Measurements from ENCODE around the gene TTC39A. TPM values are rescaled to one million over a fixed set of nuclear protein-coding genes. Genes with fewer than 3 reads are reported as not detected.

Gene TTC39A
- total RNA-seq, 4 donors from 2014 or later = 25.6 to 39.8 (median 30.7) TPM

GRCh38 chr1:51247499-51247898 lies 82.9 kb downstream of the TTC39A start:
- TF ChIP-seq CTCF (IDR thresholded peaks at IDR 0.05) = no peak
- TF ChIP-seq POLR2A (IDR thresholded peaks at IDR 0.05) = no peak
- no peaks in the 10 kb centered on the region for H3K9me3 ChIP-seq
- DNase-seq = no peak
- no peak overlapping the region for H3K4me3 ChIP-seq
- peaks cover 0 to 7% (median 0%) of the 10 kb centered on the region in 4 donors for H3K4me1 ChIP-seq
- H3K27ac ChIP-seq = no peak overlapping the region
- H3K36me3 ChIP-seq = no peaks in the 10 kb centered on the region
- H3K27me3 ChIP-seq = no peaks in the 10 kb centered on the region

- H3K27ac ChIP-seq = no peak overlapping the region
- peaks cover 0 to 10% (median 0%) of the 10 kb centered on the region in 4 donors for H3K4me1 ChIP-seq
- no peak for DNase-seq
- TF ChIP-seq CTCF (IDR thresholded peaks at IDR 0.05) = no peak
- no peak for TF ChIP-seq POLR2A (IDR thresholded peaks at IDR 0.05)
- H3K4me3 ChIP-seq = no peak overlapping the region
- no peaks in the 10 kb centered on the region for H3K36me3 ChIP-seq
- H3K27me3 ChIP-seq = no peaks in the 10 kb centered on the region
- H3K9me3 ChIP-seq = no peaks in the 10 kb centered on the region
These were observed 83.3 kb downstream of the TTC39A start for GRCh38 chr1:51247022-51247421.

GRCh38 chr1:51242546-51242945 lies 87.8 kb downstream of the TTC39A start:
- TF ChIP-seq CTCF (IDR thresholded peaks at IDR 0.05) (no peak), POLR2A (IDR thresholded peaks at IDR 0.05) (no peak)
- H3K27ac ChIP-seq = no peak overlapping the region
- H3K27me3 ChIP-seq = no peaks in the 10 kb centered on the region
- no peaks in the 10 kb centered on the region for H3K9me3 ChIP-seq
- H3K4me1 ChIP-seq = peaks cover 0 to 46% (median 2%) of the 10 kb centered on the region in 4 donors
- H3K4me3 ChIP-seq = no peak overlapping the region
- no peaks in the 10 kb centered on the region for H3K36me3 ChIP-seq
- DNase-seq = no peak

- Histone ChIP-seq H3K27ac (no peak overlapping the region), H3K4me3 (no peak overlapping the region), H3K27me3 (no peaks in the 10 kb centered on the region), H3K9me3 (no peaks in the 10 kb centered on the region), H3K36me3 (no peaks in the 10 kb centered on the region), H3K4me1 (peaks cover 0 to 42% (median 2%) of the 10 kb centered on the region in 4 donors)
- no peak for DNase-seq
- TF ChIP-seq POLR2A (IDR thresholded peaks at IDR 0.05) = no peak
- TF ChIP-seq CTCF (IDR thresholded peaks at IDR 0.05) = no peak
These were observed 89.2 kb downstream of the TTC39A start for GRCh38 chr1:51241119-51241518.

- Histone ChIP-seq H3K4me1 (peaks cover 0 to 47% (median 7%) of the 10 kb centered on the region in 4 donors), H3K27ac (peak overlapping the region in 1 of 4 donors; percentile 12), H3K9me3 (no peaks in the 10 kb centered on the region), H3K27me3 (no peaks in the 10 kb centered on the region), H3K36me3 (no peaks in the 10 kb centered on the region), H3K4me3 (no peak overlapping the region)
- no peak for TF ChIP-seq CTCF (IDR thresholded peaks at IDR 0.05)
- no peak for TF ChIP-seq POLR2A (IDR thresholded peaks at IDR 0.05)
- DNase-seq = peak in 1 of 3 donors; percentile 71
These were observed 90.3 kb downstream of the TTC39A start for GRCh38 chr1:51240084-51240483.

- H3K4me1 ChIP-seq = peaks cover 0 to 52% (median 9%) of the 10 kb centered on the region in 4 donors
These were observed 92.3 kb downstream of the TTC39A start for GRCh38 chr1:51238034-51238403.

More at GRCh38 chr1:51238034-51238403, 92.3 kb downstream of the TTC39A start:
- H3K9me3 ChIP-seq = no peaks in the 10 kb centered on the region
- peak overlapping the region in 3 of 4 donors; percentile 82 to 96 (median 89) for H3K4me3 ChIP-seq
- H3K27ac ChIP-seq = peak overlapping the region in 3 of 4 donors; percentile 74 to 97 (median 97)
- no peak for DNase-seq
- H3K36me3 ChIP-seq = no peaks in the 10 kb centered on the region
- H3K27me3 ChIP-seq = no peaks in the 10 kb centered on the region
- TF ChIP-seq CTCF (IDR thresholded peaks at IDR 0.05) = no peak
- TF ChIP-seq POLR2A (IDR thresholded peaks at IDR 0.05) = no peak
